Loucy (cell line): ENCODE data around the gene FABP7.

Source experiments
- EZH2phosphoT487 ChIP-seq: fragments of 200-600 bp; IDR thresholded peaks from 2 replicates; pipeline ENCODE4 v1.6.1; 2018; ENCODE audit warnings: antibody characterized with exemption, mild to moderate bottlenecking, moderate library complexity, borderline replicate concordance
- TF ChIP-seq, protein P1 (sequence below): fragments of 200-600 bp; sonication (generic); conservative IDR thresholded peaks from 2 replicates; pipeline ENCODE4 v1.5.1; 2014; ENCODE audit warnings: mild to moderate bottlenecking, antibody characterized with exemption, low read length

DNA sequence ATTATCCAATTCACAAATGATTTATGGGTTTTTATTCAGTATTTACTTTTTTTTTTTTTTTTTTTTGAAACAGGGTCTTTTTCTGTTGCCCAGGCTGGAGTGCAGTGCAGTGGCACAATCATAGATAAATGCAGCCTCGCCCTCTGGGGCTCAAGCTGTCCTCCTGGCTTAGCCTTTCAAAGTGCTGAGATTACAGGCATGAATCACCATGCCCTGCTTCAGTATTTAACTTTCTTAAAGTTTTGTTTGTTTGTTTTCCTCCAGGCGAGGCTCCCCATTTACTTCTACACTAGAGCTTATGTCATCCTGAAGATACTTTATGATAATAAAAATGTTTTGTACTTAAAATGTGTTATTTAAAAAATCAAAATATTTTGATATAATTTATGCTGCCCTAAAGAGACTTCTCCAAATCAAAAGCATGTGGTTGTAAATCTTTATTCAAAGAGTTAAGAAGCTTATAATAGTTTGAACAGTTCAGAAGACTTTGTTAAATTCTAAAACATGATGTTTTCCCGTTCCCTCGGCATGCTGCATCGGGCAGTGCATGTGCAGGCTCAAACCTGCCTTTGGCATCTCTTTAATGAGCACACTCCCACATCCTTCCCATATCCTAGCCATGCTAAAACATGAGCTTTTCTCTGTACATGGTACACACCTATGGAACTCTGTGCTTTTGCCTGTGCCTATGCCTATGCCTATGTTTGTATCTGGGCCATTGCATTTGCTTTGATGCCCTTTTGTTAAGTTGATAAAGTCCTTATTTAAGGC lies 20.6 kb downstream of the FABP7 start:
- TF ChIP-seq, protein P1, sequence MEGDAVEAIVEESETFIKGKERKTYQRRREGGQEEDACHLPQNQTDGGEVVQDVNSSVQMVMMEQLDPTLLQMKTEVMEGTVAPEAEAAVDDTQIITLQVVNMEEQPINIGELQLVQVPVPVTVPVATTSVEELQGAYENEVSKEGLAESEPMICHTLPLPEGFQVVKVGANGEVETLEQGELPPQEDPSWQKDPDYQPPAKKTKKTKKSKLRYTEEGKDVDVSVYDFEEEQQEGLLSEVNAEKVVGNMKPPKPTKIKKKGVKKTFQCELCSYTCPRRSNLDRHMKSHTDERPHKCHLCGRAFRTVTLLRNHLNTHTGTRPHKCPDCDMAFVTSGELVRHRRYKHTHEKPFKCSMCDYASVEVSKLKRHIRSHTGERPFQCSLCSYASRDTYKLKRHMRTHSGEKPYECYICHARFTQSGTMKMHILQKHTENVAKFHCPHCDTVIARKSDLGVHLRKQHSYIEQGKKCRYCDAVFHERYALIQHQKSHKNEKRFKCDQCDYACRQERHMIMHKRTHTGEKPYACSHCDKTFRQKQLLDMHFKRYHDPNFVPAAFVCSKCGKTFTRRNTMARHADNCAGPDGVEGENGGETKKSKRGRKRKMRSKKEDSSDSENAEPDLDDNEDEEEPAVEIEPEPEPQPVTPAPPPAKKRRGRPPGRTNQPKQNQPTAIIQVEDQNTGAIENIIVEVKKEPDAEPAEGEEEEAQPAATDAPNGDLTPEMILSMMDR = no peak
- TF ChIP-seq EZH2phosphoT487 = no peak
